Smooth muscle cell (in vitro differentiated cells): ENCODE results near the gene SENP8. TPM values are rescaled to one million over a fixed set of nuclear protein-coding genes. Genes with fewer than 3 reads are reported as not detected.
"Not testable (repeated sequence)": the region's sequence is repeated elsewhere in the genome, so short reads cannot be mapped to it uniquely, and the experiment has no call there.

ENCODE experiments used
- DNase-seq: peaks from one replicate; lab custom pipeline; 2025; ENCODE audit not compliant: unreplicated experiment; lab: John Stamatoyannopoulos, UW
- H2AFZ ChIP-seq: fragments of 200-600 bp; sonication (generic); 2 replicates; pipeline ENCODE4 v1.6.0; 2016; ENCODE audit warnings: antibody characterized with exemption, low read depth, mild to moderate bottlenecking
- H3F3A ChIP-seq: fragments of 200-600 bp; sonication (generic); 2 replicates; pipeline ENCODE4 v1.6.0; 2017; ENCODE audit warnings: antibody characterized with exemption, low read depth
- H3K27ac ChIP-seq: fragments of 200-600 bp; sonication (generic); 2 replicates; pipeline ENCODE4 v1.5.1; 2016; ENCODE audit warnings: low read depth, mild to moderate bottlenecking
- H3K27me3 ChIP-seq: fragments of 200-600 bp; sonication (generic); 2 replicates; pipeline ENCODE4 v1.6.1; 2016; ENCODE audit warnings: low read depth, mild to moderate bottlenecking
- H3K36me3 ChIP-seq: fragments of 200-600 bp; sonication (generic); 2 replicates; pipeline ENCODE4 v1.5.1; 2016; ENCODE audit warnings: low read depth
- H3K4me1 ChIP-seq: fragments of 200-600 bp; sonication (generic); 2 replicates; pipeline ENCODE4 v1.5.1; 2016; ENCODE audit warnings: low read depth
- H3K4me2 ChIP-seq: fragments of 200-600 bp; sonication (generic); 2 replicates; pipeline ENCODE4 v1.6.0; 2016; ENCODE audit warnings: mild to moderate bottlenecking
- H3K4me3 ChIP-seq: fragments of 200-600 bp; sonication (generic); 2 replicates; pipeline ENCODE4 v1.5.1; 2016; ENCODE audit warnings: mild to moderate bottlenecking
- H3K79me2 ChIP-seq: fragments of 200-600 bp; sonication (generic); 2 replicates; pipeline ENCODE4 v1.6.0; 2016; ENCODE audit warnings: low read depth, mild to moderate bottlenecking
- H3K9ac ChIP-seq: fragments of 200-600 bp; sonication (generic); 2 replicates; pipeline ENCODE4 v1.6.0; 2016; ENCODE audit warnings: low read depth
- H3K9me3 ChIP-seq: fragments of 200-600 bp; sonication (generic); replicated peaks from 2 replicates; pipeline ENCODE4 v1.5.1; 2016; ENCODE audit warnings: low read depth
- H4K20me1 ChIP-seq: fragments of 200-600 bp; sonication (generic); 2 replicates; pipeline ENCODE4 v1.6.0; 2016; ENCODE audit warnings: low read depth
- CTCF ChIP-seq: fragments of 200-600 bp; sonication (generic); IDR thresholded peaks from 2 replicates; pipeline ENCODE4 v1.5.1; 2017; ENCODE audit warnings: borderline replicate concordance, mild to moderate bottlenecking, antibody characterized with exemption; ENCODE audit not compliant: insufficient read depth, poor library complexity, severe bottlenecking
- WGBS: methylation state at CpG from one replicate; pipeline ENCODE4 v1.1.7; 2016; ENCODE audit warnings: low lambda C conversion rate; 5-methylcytosine and 5-hydroxymethylcytosine counted together
- polyA plus RNA-seq: library from polyadenylated mRNA; unstranded; fragments of >200 nt; fragmentation: Nextera tagmentation; extraction: Ambion mirVana; gene quantifications from 2 replicates; pipeline ENCODE4 v1.2.1, GENCODE V29; 2016
- total RNA-seq: library from RNA; depleted of rRNA; stranded (reverse); fragments of >200 nt; gene quantifications from 2 replicates; pipeline ENCODE4 v1.2.3, GENCODE V29; 2014

SENP8 gene
- total RNA-seq (1.0 and 4.0 TPM in 2 replicates), polyA plus RNA-seq (2.3 and 2.8 TPM in 2 replicates)

GRCh38 chr15:72118017-72118978, at the start of gene SENP8, which contains the start of gene MYO9A:
SENP8 (plus strand) TSS chr15:72118403; CDS start chr15:72139624, 21,221 bp downstream.
MYO9A (minus strand) TSS chr15:72118150; CDS start chr15:72046563, 71,587 bp downstream.
- no peak for TF ChIP-seq CTCF
- peaks cover 13% of the 10 kb centered on the region for H3K4me1 ChIP-seq
- no peaks in the 10 kb centered on the region for H3K9me3 ChIP-seq
- H3F3A ChIP-seq, result peaks cover 6% of the 10 kb centered on the region
- peaks cover 35% of the 10 kb centered on the region for H3K79me2 ChIP-seq
- DNase-seq, result peak; percentile 98
- no peaks in the 10 kb centered on the region for H3K36me3 ChIP-seq
- H2AFZ ChIP-seq, result peak within 1 kb of the TSS; percentile 91
- H4K20me1 ChIP-seq, result peaks cover 31% of the 10 kb centered on the region
- H3K4me3 ChIP-seq, result peak within 1 kb of the TSS; percentile 86
- H3K9ac ChIP-seq, result peak within 1 kb of the TSS; percentile 96
- no peaks in the 10 kb centered on the region for H3K27me3 ChIP-seq
- peak within 1 kb of the TSS; percentile 98 for H3K27ac ChIP-seq
- peak within 1 kb of the TSS; percentile 91 for H3K4me2 ChIP-seq
- 1% methylated on average over 60 of the region's 69 CpGs for WGBS

DNA sequence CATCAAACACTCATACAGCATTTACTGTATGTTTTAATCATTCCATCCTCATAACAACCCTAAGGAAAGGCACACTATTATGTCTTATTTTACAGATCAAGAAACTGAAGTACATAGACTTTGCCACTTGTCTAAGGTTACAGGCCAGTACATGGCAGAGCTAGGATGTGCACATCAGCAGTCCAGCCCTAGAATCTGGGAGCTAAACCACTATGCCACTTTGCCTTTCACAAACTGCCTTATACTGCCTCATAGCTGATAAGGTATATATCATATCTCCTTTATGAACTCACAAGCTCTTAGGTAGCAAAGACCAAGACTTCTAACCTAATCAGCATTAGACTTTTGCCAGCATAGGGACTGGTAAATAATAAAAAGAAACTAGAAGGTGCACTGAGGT, 49.3 kb upstream of the SENP8 start:
- Histone ChIP-seq H3K9ac (no peak overlapping the region), H3K79me2 (peaks cover 79% of the 10 kb centered on the region), H3K9me3 (no peaks in the 10 kb centered on the region), H3K27ac (no peak overlapping the region), H3F3A (no peaks in the 10 kb centered on the region), H4K20me1 (peaks cover 87% of the 10 kb centered on the region), H3K4me3 (no peak overlapping the region), H3K27me3 (no peaks in the 10 kb centered on the region), H3K4me1 (no peaks in the 10 kb centered on the region), H3K36me3 (no peaks in the 10 kb centered on the region), H2AFZ (no peak overlapping the region), H3K4me2 (no peak overlapping the region)
- no peak for DNase-seq
- TF ChIP-seq CTCF, result no peak

GRCh38 chr15:72070817-72071447, 47.3 kb upstream of the SENP8 start:
- Histone ChIP-seq H3K4me3 (no peak overlapping the region), H3K9ac (no peak overlapping the region), H3K4me1 (no peaks in the 10 kb centered on the region), H3K4me2 (no peak overlapping the region), H3F3A (no peaks in the 10 kb centered on the region), H3K79me2 (peaks cover 63% of the 10 kb centered on the region), H3K27me3 (no peaks in the 10 kb centered on the region), H3K27ac (no peak overlapping the region), H3K9me3 (no peaks in the 10 kb centered on the region), H4K20me1 (peaks cover 92% of the 10 kb centered on the region), H2AFZ (no peak overlapping the region), H3K36me3 (no peaks in the 10 kb centered on the region)
- no peak for TF ChIP-seq CTCF
- DNase-seq, result no peak
- WGBS, result 87% methylated on average over 1 of the region's 1 CpG

DNA sequence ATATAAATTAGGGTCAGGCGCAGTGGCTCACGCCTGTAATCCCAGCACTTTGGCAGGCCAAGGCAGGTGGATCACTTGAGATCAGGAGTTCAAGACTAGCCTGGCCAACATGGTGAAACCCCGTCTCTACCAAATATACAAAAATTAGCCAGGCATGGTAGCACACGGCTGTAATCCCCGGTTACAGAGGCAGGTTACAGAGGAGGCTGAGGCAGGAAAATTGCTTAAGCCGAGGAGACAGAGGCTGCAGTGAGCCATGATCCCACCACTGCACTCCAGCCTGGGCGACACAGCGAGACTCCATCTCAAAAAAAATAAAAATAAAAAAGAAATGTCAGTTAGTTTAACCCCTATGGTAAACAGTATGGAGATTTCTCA, 46.8 kb upstream of the SENP8 start:
- not testable (repeated sequence) for H3K4me2 ChIP-seq
- peaks cover 64% of the 10 kb centered on the region for H3K79me2 ChIP-seq
- WGBS, result over 99% methylated on average over 8 of the region's 8 CpGs

More for the DNA sequence above, 46.8 kb upstream of the SENP8 start:
- H3K4me1 ChIP-seq, H3K36me3 ChIP-seq, H3K27ac ChIP-seq, H3K4me3 ChIP-seq, H3K27me3 ChIP-seq, H3F3A ChIP-seq, DNase-seq, H2AFZ ChIP-seq, H3K9me3 ChIP-seq, H3K9ac ChIP-seq: not testable (repeated sequence)
- H4K20me1 ChIP-seq, result peaks cover 91% of the 10 kb centered on the region
